ENCODE measurements around the gene AUTS2.

DNA sequence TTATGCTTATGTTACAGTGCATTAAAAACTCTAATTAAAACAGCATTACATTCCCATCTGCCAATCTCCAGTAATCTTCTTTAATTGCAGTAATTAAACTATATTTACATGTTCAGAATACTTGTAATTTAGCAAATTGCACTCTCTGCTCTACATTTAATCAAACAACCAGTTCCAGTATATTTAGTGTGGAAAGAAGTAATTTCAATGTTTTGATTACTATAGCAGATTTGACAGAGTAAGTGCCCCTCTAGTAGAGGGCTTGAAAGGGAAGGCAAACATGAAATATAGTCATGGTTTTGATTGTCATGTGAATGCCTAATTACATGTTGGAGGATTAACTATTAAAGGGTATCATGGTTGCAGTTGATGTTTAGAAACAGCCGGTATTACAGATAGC, 739.7 kb downstream of the AUTS2 start:
- TF ChIP-seq, protein P1, sequence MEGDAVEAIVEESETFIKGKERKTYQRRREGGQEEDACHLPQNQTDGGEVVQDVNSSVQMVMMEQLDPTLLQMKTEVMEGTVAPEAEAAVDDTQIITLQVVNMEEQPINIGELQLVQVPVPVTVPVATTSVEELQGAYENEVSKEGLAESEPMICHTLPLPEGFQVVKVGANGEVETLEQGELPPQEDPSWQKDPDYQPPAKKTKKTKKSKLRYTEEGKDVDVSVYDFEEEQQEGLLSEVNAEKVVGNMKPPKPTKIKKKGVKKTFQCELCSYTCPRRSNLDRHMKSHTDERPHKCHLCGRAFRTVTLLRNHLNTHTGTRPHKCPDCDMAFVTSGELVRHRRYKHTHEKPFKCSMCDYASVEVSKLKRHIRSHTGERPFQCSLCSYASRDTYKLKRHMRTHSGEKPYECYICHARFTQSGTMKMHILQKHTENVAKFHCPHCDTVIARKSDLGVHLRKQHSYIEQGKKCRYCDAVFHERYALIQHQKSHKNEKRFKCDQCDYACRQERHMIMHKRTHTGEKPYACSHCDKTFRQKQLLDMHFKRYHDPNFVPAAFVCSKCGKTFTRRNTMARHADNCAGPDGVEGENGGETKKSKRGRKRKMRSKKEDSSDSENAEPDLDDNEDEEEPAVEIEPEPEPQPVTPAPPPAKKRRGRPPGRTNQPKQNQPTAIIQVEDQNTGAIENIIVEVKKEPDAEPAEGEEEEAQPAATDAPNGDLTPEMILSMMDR (IDR thresholded peaks at IDR 0.05): no peak
- TF ChIP-seq POLR2A (IDR thresholded peaks at IDR 0.05): no peak
